ENCODE results near the gene ZFP42. TPM values are rescaled to one million over a fixed set of nuclear protein-coding genes. Genes with fewer than 3 reads are reported as not detected.
A peak's percentile ranks its signal among the peaks of the same experiment; 100 is the strongest.
"Not testable (repeated sequence)": the region's sequence is repeated elsewhere in the genome, so short reads cannot be mapped to it uniquely, and the experiment has no call there.

The ZFP42 gene
- total RNA-seq, 1 experiment from 2014 or later, result not detected

GRCh38 chr4:188012426-188012945 lies 16.9 kb downstream of the ZFP42 start:
- Histone ChIP-seq H3K27me3 (no peaks in the 10 kb centered on the region), H3K4me3 (no peak overlapping the region), H3K9me3 (0 out of 2 replicates have a peak, but pooled peaks cover 3% of the 10 kb centered on the region), H3K36me3 (no peaks in the 10 kb centered on the region)
- DNase-seq, result no peak

- Histone ChIP-seq H3K27me3 (no peaks in the 10 kb centered on the region), H3K9me3 (no peaks in the 10 kb centered on the region), H3K4me3 (no peak overlapping the region), H3K36me3 (no peaks in the 10 kb centered on the region)
- DNase-seq, result peak; percentile 63
These were observed 19.7 kb downstream of the ZFP42 start for GRCh38 chr4:188015025-188015940.

GRCh38 chr4:188016754-188017153 lies 21.2 kb downstream of the ZFP42 start:
- Histone ChIP-seq H3K36me3 (no peaks in the 10 kb centered on the region), H3K27me3 (no peaks in the 10 kb centered on the region), H3K9me3 (no peaks in the 10 kb centered on the region), H3K4me3 (no peak overlapping the region)
- no peak for DNase-seq

GRCh38 chr4:188018262-188018661 lies 22.7 kb downstream of the ZFP42 start:
- Histone ChIP-seq H3K9me3 (no peaks in the 10 kb centered on the region), H3K27me3 (no peaks in the 10 kb centered on the region), H3K36me3 (no peaks in the 10 kb centered on the region), H3K4me3 (no peak overlapping the region)
- DNase-seq, result no peak

- Histone ChIP-seq H3K27me3 (no peaks in the 10 kb centered on the region), H3K36me3 (no peaks in the 10 kb centered on the region), H3K4me3 (no peak overlapping the region), H3K9me3 (no peaks in the 10 kb centered on the region)
- DNase-seq, result no peak
These were observed 26.1 kb downstream of the ZFP42 start for GRCh38 chr4:188021548-188022249.

- no peak for DNase-seq
- no peaks in the 10 kb centered on the region for H3K27me3 ChIP-seq
- no peaks in the 10 kb centered on the region for H3K36me3 ChIP-seq
These were observed 28.1 kb downstream of the ZFP42 start for GRCh38 chr4:188023682-188024081.

GRCh38 chr4:188025476-188025875 lies 29.9 kb downstream of the ZFP42 start:
- Histone ChIP-seq H3K27me3 (no peaks in the 10 kb centered on the region), H3K36me3 (no peaks in the 10 kb centered on the region), H3K9me3 (no peaks in the 10 kb centered on the region), H3K4me3 (no peak overlapping the region)
- DNase-seq, result no peak

More at GRCh38 chr4:188023682-188024081, 28.1 kb downstream of the ZFP42 start:
- no peak overlapping the region for H3K4me3 ChIP-seq
- no peaks in the 10 kb centered on the region for H3K9me3 ChIP-seq

GRCh38 chr4:188029114-188029513 lies 33.5 kb downstream of the ZFP42 start:
- no peak for DNase-seq

GRCh38 chr4:188030401-188030800 lies 34.8 kb downstream of the ZFP42 start:
- no peak overlapping the region for H3K4me3 ChIP-seq
- no peaks in the 10 kb centered on the region for H3K36me3 ChIP-seq
- H3K9me3 ChIP-seq, result no peaks in the 10 kb centered on the region
- no peaks in the 10 kb centered on the region for H3K27me3 ChIP-seq
- DNase-seq, result no peak

More at GRCh38 chr4:188029114-188029513, 33.5 kb downstream of the ZFP42 start:
- H3K9me3 ChIP-seq, result no peaks in the 10 kb centered on the region
- no peaks in the 10 kb centered on the region for H3K27me3 ChIP-seq
- no peaks in the 10 kb centered on the region for H3K36me3 ChIP-seq
- H3K4me3 ChIP-seq, result no peak overlapping the region

- no peaks in the 10 kb centered on the region for H3K27me3 ChIP-seq
- H3K36me3 ChIP-seq, result no peaks in the 10 kb centered on the region
- no peaks in the 10 kb centered on the region for H3K9me3 ChIP-seq
- DNase-seq, result no peak
- H3K4me3 ChIP-seq, result no peak overlapping the region
These were observed 36.2 kb downstream of the ZFP42 start for GRCh38 chr4:188031751-188032150.

- Histone ChIP-seq H3K36me3 (no peaks in the 10 kb centered on the region), H3K9me3 (no peaks in the 10 kb centered on the region), H3K27me3 (no peaks in the 10 kb centered on the region), H3K4me3 (no peak overlapping the region)
- DNase-seq, result no peak
These were observed 36.6 kb downstream of the ZFP42 start for GRCh38 chr4:188032170-188032569.

GRCh38 chr4:188032583-188032982 lies 37.0 kb downstream of the ZFP42 start:
- DNase-seq, result no peak
- no peaks in the 10 kb centered on the region for H3K27me3 ChIP-seq
- no peaks in the 10 kb centered on the region for H3K36me3 ChIP-seq
- no peaks in the 10 kb centered on the region for H3K9me3 ChIP-seq
- no peak overlapping the region for H3K4me3 ChIP-seq

- no peaks in the 10 kb centered on the region for H3K36me3 ChIP-seq
- no peaks in the 10 kb centered on the region for H3K9me3 ChIP-seq
- no peak overlapping the region for H3K4me3 ChIP-seq
- peak; percentile 12 for DNase-seq
- H3K27me3 ChIP-seq, result no peaks in the 10 kb centered on the region
These were observed 41.6 kb downstream of the ZFP42 start for GRCh38 chr4:188037003-188037713.

- Histone ChIP-seq H3K36me3 (no peaks in the 10 kb centered on the region), H3K4me3 (no peak overlapping the region), H3K27me3 (no peaks in the 10 kb centered on the region), H3K9me3 (no peaks in the 10 kb centered on the region)
- DNase-seq, result no peak
These were observed 46.1 kb downstream of the ZFP42 start for GRCh38 chr4:188041721-188042120.

GRCh38 chr4:188042191-188042590 lies 46.6 kb downstream of the ZFP42 start:
- DNase-seq, result no peak
- H3K36me3 ChIP-seq, result no peaks in the 10 kb centered on the region
- no peaks in the 10 kb centered on the region for H3K9me3 ChIP-seq

GRCh38 chr4:188043154-188043553 lies 47.6 kb downstream of the ZFP42 start:
- Histone ChIP-seq H3K9me3 (no peaks in the 10 kb centered on the region), H3K36me3 (no peaks in the 10 kb centered on the region), H3K27me3 (no peaks in the 10 kb centered on the region), H3K4me3 (no peak overlapping the region)
- no peak for DNase-seq

More at GRCh38 chr4:188042191-188042590, 46.6 kb downstream of the ZFP42 start:
- Histone ChIP-seq H3K4me3 (no peak overlapping the region), H3K27me3 (no peaks in the 10 kb centered on the region)

- not testable (repeated sequence) for H3K4me3 ChIP-seq, H3K36me3 ChIP-seq, H3K27me3 ChIP-seq, H3K9me3 ChIP-seq, DNase-seq
These were observed 49.9 kb downstream of the ZFP42 start for GRCh38 chr4:188045461-188045860.

Data from MG63 (cell line).